HL-60/S4 (cell line): ENCODE data around the gene COA8.

Source experiments
- in situ Hi-C: fragments of 300-500 bp; cut with MboI; formaldehyde crosslinking; loops from 2 replicates; pipeline ENCODE4 v1.14.3; 2022; ENCODE audit warnings: low sequenced_read_pairs

The COA8 gene

DNA sequence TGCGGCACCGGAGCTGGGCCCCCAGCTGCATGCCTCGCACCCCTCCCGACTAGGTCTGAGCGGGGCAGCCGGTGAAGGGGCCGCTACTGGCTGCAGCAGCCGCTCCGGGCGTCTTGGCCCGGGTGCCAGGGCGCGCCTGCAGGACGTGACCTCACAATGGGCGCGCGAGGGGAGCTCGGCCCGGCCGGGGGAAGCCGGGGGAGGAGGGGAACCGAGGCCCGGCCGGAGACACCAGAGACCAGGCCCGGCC is 656 bp upstream of the COA8 start:
- in situ Hi-C loops: no loop called here

GRCh38 chr14:103563226-103563620 is 463 bp downstream of the COA8 start:
- in situ Hi-C loops: no loop called here

- in situ Hi-C loops: no loop called here
Measured at GRCh38 chr14:103563844-103564505, 1.2 kb downstream of the COA8 start.

- in situ Hi-C loops: no loop called here
Measured at GRCh38 chr14:103568952-103569351, 6.2 kb downstream of the COA8 start.

- in situ Hi-C loops: no loop called here
Measured at GRCh38 chr14:103569408-103569807, 6.6 kb downstream of the COA8 start.

DNA sequence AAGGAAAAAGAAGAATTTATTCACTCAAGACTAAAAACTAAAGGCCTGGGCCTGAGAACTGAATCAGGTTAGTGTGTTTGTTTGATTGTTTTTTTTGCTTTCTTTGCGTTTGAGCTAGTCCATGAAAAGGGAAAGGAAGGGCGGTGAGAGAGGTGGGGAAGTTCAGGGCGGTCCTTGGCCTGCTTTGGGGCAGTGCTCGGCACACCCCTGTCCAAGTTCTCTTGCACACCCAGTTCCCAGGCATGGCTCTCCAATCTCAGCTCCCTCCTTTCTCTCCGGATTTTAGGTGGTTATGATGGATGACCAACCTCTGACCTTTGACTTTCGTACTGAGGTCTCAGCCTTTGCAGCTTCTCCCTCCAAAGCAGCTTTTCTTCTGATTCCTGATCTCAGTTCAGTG is 11.3 kb downstream of the COA8 start:
- in situ Hi-C loops: loop anchor here (10.0 kb wide), 1 partner anchor 101 kb away; no protein-coding TSS in a partner anchor

DNA sequence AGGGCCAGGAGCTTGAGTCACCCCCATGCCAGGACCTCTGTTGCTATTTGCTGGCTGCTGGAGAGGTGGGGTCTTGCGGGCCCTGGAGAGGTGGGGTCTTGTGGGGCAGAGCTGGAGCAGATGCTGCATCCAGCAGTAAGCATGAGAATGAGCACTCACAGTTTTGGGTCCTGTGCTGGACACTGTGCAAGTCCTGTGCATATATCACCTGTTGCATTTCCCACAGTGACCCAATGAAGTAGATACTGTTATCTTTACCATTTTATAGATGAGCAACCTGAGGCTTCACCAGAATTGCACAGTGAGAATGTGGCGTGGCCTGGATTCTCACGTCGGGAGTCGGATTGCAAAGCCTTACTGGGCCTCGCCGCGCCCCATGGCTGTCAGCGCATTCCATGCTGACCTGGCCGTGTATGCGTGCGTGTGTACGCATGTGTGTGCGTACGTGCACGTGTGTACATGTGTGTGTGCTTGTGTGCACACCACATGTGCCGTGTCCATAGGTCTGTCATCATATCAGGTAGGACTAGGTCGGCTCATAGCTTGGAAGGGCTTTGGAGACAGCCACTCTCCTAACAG is 12.0 kb downstream of the COA8 start:
- in situ Hi-C loops: loop anchor here (10.0 kb wide), 1 partner anchor 100 kb away; no protein-coding TSS in a partner anchor

DNA sequence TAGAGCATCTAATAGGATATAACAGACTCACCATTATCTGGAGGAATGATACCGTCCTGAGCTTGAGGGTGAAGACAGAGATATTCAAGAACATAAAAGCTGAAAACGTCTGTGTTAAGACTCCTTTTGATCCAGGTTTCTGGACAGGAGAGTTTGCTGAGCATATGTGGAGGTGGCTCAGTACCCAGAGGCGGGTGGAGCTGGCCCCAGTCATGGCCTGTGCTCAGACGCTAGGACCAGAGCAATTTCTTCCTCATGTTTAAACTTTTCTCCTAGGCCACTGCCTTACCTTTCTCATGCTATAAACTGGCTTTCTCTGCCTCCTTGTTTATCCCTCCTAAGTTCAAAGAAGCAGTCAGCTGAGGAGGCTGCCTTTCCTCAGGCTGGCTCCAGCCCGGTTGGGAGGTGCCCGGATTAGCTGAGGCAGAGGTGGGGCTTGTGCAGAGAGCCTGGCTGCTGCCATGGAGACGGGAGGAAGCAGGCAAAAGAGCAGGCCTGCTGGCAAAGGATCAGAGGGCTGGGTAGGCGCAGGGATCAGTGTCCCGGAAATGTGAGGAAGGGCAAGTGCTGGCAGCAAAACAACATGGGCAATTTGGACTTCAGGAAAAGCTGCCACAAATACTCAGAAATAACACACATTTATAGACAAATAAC is 13.7 kb downstream of the COA8 start:
- in situ Hi-C loops: loop anchor here (10.0 kb wide), 1 partner anchor 98 kb away; no protein-coding TSS in a partner anchor

- in situ Hi-C loops: loop anchor here (10.0 kb wide), 1 partner anchor 96 kb away; no protein-coding TSS in a partner anchor
Measured at GRCh38 chr14:103578401-103579075, 15.8 kb downstream of the COA8 start.

DNA sequence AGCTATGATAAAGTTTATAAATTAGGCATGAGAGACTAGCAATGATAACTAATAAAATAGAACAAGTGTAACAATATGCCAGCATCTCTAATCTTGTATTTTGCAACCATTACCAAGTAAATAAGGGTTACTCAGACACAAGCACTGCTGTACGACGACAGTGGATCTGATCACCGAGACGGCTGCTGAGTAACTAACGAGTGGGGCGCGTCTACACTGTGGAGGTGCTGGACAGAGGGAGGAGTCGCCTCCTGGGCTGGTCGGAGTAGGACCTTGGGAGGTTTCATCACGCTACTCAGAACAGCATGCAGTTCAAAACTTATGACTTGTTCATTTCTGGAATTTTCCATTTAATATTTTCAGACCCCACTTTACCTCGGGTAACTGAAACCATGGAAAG is 18.4 kb downstream of the COA8 start:
- in situ Hi-C loops: no loop called here

GRCh38 chr14:103581954-103582703 is 19.4 kb downstream of the COA8 start:
- in situ Hi-C loops: no loop called here

DNA sequence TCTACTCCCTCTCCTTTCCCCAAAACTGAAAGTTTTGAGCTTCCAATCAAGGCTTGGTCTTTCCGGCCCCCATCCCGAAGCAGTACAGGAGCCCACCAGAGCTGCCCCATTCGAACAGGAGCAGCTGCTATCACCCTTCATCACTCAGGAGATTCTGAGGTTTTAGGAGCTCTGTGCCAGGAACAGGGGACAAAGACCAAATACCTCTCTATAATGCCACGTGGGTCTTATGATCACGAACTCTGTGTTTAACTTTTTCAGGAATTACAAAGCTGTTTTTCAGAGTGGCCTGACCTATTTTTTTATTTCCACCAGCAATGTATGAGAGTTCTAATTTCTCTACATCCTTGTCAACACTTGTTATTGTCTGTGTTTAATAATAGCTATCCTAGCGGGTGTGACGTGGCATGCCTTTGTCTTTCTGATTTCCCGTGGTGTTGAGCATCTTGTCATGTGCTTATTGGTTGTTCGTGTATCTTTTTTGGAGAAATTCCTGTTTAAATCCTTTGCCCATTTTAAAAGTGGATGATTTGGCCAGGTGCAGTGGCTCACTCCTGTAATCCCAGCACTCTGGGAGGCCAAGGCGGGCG is 21.7 kb downstream of the COA8 start:
- in situ Hi-C loops: no loop called here

DNA sequence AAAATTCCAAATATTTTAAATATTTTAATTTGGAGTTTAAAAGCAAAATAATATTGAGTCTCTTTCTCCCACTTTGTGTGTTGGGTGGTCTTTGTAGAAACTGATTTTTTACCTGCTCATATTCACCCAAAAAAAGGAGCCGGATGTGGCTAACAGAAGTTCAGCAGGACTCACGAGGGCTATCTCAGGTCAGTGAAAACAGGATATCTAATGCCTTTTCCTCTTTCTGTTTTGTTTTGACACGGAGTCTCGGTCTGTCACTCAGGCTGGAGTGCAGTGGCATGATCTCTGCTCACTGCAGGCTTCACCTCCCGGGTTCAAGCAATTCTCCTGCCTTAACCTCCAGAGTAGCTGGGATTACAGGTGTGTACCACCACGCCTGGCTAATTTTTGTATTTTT is 30.8 kb downstream of the COA8 start:
- in situ Hi-C loops: no loop called here

- in situ Hi-C loops: no loop called here
Measured at GRCh38 chr14:103594265-103594664, 31.5 kb downstream of the COA8 start.

GRCh38 chr14:103597623-103598377 is 35.0 kb downstream of the COA8 start:
- in situ Hi-C loops: no loop called here

- in situ Hi-C loops: no loop called here
Measured at GRCh38 chr14:103600503-103600902, 37.7 kb downstream of the COA8 start.

DNA sequence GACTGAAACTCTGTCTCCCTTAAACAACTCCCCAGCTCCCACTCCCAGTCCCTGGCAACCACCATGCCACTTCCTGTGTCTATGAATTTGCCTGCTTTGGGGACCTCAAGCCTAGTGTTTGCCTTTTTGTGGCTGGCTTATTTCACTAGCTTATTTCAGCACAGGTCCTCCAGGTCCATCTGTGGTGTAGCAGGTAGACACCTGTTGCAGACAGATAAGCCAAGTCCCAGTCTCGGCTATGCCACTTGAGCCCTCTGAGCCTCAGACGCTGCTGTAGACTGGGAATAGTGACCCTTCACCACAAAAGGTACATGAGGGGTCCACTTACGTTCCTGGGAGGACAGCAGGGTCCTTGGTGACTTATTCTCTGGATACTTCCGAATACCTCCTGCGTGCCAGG is 41.9 kb downstream of the COA8 start:
- in situ Hi-C loops: no loop called here

GRCh38 chr14:103606963-103607668 is 44.4 kb downstream of the COA8 start:
- in situ Hi-C loops: no loop called here

DNA sequence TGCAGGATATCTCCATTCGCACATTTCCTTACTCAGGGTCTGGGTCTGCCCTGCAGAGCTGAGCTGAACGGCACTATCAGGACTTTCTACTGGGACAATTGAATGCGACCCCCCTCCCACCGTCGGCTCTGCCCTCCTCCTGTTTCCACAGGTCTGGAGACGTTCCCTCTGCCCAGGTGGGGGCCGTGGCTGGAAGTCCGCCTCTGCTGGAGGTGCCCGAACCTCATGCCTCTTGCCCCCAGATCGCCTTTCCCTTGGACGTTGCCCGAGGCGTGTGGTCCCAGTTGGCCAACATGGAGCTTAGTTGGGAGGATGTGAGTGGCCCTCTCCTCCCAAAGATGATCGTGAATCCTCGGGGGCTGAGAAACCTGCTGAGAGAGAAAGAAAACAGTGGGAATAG is 45.1 kb downstream of the COA8 start:
- in situ Hi-C loops: no loop called here
